Endothelial cell of hepatic sinusoid (primary cell): ENCODE data around the gene COG2.
"Not testable (repeated sequence)": the region's sequence is repeated elsewhere in the genome, so short reads cannot be mapped to it uniquely, and the experiment has no call there.

Experiments
- in situ Hi-C: cut with HindIII; loops from 2 replicates; pipeline ENCODE4 v1.10.0; 2017; ENCODE audit warnings: low sequenced_read_pairs

COG2 gene

GRCh38 chr1:230626232-230626631 lies 16.0 kb upstream of the COG2 start:
- in situ Hi-C loops, result no loop called here

DNA sequence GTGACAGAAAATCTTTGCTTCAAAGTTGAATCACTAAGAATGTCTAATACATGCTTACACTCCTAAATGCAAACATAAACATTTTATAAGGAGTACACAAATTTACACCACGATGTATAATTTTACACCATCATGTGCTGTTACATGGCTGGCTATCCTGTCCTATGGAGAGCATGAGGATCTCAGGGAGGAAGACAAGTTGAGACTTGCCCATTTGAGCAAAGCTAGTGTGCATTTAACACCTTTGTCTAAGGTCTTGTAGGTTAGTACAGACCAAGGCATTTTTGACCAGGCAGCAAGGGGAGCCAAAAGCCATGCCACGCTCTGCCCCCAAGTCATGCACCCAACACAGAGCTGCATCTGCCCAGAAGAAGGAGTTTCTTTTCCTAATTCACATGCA lies 14.5 kb upstream of the COG2 start:
- in situ Hi-C loops, result no loop called here

- in situ Hi-C loops, result no loop called here
These were observed 12.8 kb upstream of the COG2 start for GRCh38 chr1:230629511-230629910.

GRCh38 chr1:230631477-230631876 lies 10.8 kb upstream of the COG2 start:
- in situ Hi-C loops, result no loop called here

DNA sequence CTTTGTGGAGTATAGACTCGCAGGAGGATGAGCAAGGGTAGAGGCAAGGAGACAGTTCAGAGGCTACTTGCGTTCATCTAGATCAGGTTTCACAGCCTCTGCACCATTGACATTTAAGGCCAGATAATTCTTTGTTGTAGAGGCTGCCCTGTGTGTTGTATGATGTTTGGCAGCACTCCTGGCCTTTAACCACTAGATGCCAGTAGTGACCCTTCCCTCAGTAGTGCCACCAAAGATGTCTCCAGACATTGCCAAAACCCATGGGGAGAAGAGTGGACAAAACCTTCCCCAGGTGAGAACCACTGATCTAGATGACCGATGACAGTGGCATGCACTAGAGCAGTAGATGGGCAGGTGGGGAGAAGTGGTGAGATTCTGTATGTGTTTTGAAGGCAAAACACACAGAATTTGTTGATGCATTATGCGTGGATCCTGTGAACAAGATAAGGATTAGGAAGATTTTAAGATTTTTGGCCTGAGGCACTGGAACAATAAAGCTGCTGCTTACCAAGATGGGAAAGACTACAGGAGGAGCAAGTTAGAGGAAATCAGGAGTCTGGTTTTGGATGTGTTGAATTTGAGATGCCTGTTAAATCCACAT lies 9.9 kb upstream of the COG2 start:
- in situ Hi-C loops, result no loop called here

GRCh38 chr1:230633469-230633868 lies 8.8 kb upstream of the COG2 start:
- in situ Hi-C loops, result no loop called here

DNA sequence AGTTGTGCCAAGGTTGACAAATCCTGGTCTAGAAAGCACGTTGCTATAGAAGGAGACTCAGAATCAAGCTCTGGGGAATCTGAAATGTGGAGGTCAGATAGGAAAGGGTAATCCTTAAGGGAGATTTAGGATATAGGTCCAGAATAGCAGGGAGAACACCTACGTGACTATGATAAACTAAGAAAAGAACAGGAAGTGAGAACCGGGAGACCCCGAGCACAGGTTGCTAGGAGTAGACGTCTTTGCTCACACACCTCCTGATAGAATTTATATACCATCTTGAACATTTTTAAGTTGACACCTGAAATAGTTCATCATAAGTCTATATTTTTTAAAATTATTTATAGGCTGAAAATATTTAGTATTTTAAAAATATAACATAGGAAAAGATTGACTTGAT lies 7.9 kb upstream of the COG2 start:
- in situ Hi-C loops, result no loop called here

- in situ Hi-C loops, result no loop called here
These were observed 5.6 kb upstream of the COG2 start for GRCh38 chr1:230636575-230637148.

DNA sequence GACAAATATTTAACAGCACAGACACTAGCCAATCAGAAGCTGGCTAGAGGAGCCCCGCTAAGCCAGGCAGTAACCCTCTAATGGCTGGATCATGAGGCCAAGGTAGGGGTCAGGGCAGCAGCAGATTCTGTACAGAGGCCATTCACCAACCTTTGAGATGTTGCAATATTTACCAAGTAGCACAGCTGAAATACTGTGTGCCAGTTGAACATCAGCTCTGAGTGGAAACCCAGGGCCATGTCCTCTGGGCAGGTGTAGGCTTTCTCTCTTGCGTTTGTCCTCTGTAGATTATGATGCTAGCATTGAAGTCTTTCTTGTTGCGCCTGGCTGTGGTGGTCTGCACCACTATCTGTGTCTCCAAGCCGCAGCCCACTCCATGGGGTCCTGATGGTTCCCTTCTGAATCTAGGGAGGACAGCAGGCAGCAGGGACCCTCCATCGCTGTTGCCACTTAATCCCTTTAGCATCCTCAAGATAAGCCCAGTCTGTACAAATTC lies 2.5 kb upstream of the COG2 start:
- in situ Hi-C loops, result no loop called here

- in situ Hi-C loops, result no loop called here
These were observed 935 bp upstream of the COG2 start for GRCh38 chr1:230641346-230641745.

DNA sequence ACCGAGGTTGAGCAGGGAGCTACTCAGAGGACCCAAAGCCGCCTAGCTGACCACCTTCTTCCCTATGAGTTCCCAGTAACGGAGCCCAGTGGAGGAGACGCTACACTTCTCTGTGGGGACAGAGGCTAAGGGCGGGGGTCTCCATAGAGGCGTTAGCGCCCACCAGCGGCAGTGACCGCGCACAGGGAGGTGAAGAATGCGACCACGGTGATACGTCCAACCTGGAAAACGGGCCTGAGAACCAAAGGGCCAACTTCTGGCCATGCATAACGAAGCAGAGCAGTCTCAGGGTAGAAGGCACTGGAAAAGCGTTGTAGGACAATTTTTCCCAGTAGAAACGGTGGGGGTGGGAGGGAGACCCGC lies 400 bp upstream of the COG2 start:
- in situ Hi-C loops, result no loop called here

GRCh38 chr1:230643908-230644307 lies 1.6 kb downstream of the COG2 start:
- in situ Hi-C loops, result no loop called here

- in situ Hi-C loops, result no loop called here
These were observed 4.5 kb downstream of the COG2 start for GRCh38 chr1:230646710-230647302.

DNA sequence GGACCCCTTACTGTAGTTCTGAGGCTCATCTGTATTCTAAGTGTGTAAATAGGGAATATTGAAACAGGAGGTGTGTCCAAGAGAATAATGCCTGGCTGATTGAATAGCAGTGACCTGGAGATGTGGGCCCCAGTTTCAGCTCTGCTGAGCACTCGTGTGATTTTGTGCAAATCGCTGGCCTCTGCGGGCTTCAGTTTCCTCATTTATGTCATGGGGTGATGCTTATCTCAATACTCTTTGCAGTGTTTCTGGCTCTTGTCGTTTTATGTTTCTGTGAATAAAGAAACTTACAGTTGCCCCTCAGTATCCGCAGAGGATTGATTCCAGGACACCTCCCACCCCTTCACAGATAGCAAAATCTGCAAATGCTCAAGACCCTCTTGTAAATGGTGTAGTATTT lies 5.0 kb downstream of the COG2 start:
- in situ Hi-C loops, result no loop called here

DNA sequence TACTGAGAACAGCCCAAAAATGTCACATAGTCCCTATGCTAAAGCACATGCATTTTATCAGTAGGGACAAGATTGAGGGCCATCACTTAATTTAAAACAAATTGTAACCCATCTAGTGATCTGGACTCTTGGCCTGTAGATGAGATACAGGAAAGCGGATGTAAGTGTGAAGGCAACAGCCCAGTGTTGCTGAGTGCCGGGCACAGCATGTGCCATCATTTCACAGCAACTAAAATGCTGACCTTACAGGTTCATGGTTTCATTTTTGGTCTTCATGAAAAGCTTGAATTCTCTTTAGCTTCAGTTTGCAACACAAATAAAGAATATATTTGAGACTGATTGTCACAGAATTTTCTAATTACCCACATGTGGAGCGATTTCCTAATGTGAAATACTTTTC lies 5.8 kb downstream of the COG2 start:
- in situ Hi-C loops, result no loop called here

GRCh38 chr1:230650300-230650699 lies 8.0 kb downstream of the COG2 start:
- in situ Hi-C loops, result no loop called here

GRCh38 chr1:230651235-230651634 lies 9.0 kb downstream of the COG2 start:
- in situ Hi-C loops, result no loop called here

GRCh38 chr1:230656719-230657118 lies 14.4 kb downstream of the COG2 start:
- in situ Hi-C loops, result not testable (repeated sequence)

- in situ Hi-C loops, result not testable (repeated sequence)
These were observed 15.8 kb downstream of the COG2 start for GRCh38 chr1:230658103-230658502.

- in situ Hi-C loops, result no loop called here
These were observed 16.4 kb downstream of the COG2 start for GRCh38 chr1:230658691-230659090.

GRCh38 chr1:230661976-230662375 lies 19.7 kb downstream of the COG2 start:
- in situ Hi-C loops, result no loop called here

DNA sequence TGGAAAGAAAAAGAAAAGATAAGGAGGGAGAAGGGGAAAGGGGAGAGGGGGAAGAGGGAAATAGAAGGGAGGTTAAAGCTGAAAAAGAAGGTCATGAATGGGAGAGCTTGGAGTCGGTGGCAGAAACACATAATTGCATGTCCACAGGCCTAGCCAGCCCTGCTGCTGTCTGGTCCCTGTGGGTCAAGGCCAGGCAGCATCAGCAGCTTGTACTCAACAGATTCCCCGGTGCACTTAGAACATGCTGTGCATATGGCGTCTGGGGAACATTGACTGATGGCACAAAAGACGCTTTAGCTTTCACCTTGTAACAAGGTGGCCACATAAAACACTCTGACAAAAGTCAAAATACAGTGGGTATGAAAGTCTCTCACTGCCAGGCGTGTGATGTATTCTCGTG lies 25.9 kb downstream of the COG2 start:
- in situ Hi-C loops, result no loop called here

DNA sequence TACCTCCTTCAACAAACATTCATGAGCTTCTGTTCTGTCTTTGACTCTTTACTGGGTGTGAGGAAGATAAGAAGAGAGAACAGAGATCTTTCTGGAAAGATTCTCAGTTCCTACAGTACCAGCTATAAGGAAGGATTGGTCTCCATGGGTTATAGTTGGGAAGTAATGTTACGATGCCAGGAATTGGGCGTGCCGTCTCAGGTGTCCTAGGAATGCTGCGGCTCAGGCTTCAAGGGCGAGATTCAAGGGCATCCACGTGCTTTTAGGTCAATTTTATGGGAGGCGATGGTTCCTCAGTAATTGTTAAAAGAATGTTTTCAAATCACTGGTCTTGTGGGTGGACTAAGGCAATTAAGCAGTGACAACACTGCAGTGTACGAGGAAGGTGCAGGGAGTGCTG lies 27.3 kb downstream of the COG2 start:
- in situ Hi-C loops, result no loop called here
